ENCODE results near the gene VPS35L. TPM values are rescaled to one million over a fixed set of nuclear protein-coding genes. Genes with fewer than 3 reads are reported as not detected.
A peak's percentile ranks its signal among the peaks of the same experiment; 100 is the strongest.

Gene VPS35L
- total and polyA plus RNA-seq, 2 of the 13 experiments (the other 11 are each of a cell fraction or from before 2014, with no cell fraction given) = 1.4 to 1.6 TPM

DNA sequence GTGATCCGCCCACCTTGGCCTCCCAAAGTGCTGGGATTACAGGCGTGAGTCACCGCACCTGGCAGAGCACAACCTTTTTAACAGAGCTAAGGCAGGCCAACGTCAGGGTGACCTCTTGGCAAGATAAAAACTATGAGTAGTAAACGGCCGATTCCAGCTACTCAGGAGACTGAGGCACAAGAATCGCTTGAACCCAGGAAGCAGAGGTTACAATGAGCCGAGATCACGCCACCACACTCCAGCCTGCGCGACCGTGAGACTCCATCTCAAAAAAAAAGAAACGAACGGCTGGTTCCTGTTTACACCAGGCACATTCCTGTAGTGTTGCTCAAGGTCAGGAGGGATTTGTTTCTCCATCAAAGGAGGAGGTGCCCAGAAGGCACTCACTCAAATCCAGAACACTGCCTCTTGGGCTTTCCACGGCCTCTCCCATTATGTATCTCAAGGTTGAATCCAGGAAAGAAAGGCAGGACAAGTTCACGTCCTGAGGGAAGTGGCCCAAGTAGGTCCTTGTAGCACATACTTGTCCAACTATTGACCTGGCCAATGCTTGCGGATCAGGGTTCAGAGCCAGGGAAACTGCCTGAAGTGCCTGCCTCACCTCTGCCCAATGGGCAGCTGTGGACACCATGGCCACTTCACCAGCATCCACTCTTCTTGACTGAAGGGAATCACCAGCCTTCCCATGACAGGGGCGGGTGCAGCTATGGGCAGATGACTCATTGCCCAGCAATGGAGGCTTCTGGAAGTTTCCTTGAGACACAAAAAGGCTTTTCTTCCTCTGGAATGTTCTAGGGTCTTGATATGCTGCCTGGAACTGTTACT is 149.0 kb downstream of the VPS35L start (continued):
- TF ChIP-seq, protein P1, sequence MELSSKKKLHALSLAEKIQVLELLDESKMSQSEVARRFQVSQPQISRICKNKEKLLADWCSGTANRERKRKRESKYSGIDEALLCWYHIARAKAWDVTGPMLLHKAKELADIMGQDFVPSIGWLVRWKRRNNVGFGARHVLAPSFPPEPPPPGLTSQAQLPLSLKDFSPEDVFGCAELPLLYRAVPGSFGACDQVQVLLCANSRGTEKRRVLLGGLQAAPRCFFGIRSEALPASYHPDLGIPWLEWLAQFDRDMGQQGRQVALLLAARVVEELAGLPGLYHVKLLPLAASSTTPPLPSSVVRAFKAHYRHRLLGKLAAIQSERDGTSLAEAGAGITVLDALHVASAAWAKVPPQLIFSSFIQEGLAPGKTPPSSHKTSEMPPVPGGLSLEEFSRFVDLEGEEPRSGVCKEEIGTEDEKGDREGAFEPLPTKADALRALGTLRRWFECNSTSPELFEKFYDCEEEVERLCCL (CRISPR knock-in tag; IDR thresholded peaks at IDR 0.05; ENCODE audit: borderline replicate concordance) = peak; percentile 32; the same call in 1 of the 2 replicates

DNA sequence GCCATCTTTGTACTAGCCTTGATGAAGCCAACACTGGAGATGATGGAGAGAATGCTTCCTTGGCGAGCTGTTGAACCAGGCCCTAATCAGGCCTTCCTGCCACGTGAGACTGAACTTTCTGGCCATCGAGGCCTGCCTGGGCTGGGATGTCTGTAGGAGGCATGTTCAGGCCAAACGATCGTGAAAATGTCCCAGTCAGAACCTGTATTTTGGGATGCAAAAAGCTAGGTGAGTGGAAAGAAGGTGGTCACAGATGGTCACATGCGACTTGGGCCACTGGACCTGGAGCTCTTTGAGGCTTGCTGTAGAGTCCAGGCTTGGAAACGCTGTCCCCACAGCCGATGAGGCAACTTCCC is 149.6 kb downstream of the VPS35L start:
- ATAC-seq = no peak
- in situ Hi-C loops (cut with HindIII; ENCODE audit: extremely low pct_ligation_motif_present, low pct_unique_long_range_greater_than_20kb) (no loop called here), intact Hi-C loops (cut with micrococcal nuclease; ENCODE audit: unreplicated experiment) (no loop called here)
- peaks cover 2% of the 10 kb centered on the region; the same call in 1 of the 2 replicates for H4K20me1 ChIP-seq (ENCODE audit: insufficient read depth, low read length)
- 96% methylated on average over 8 of the region's 8 CpGs for WGBS (ENCODE audit: low lambda C conversion rate)
- peaks cover 48 to 64% of the 10 kb centered on the region in 2 experiments for H3K36me3 ChIP-seq (replicated peaks in 1 of 2; ENCODE audit: control insufficient read depth in 1 of 2, insufficient read depth in 2 of 2, low read length in 2 of 2)
- BruUV-seq (replicated peaks) = no TSS peak
- DNase-seq (ENCODE audit: low spot score) = no peak
- H3K27ac ChIP-seq (ENCODE audit: extremely low read length, insufficient read depth, low read length) = no peak overlapping the region
- H3K4me3 ChIP-seq (replicated peaks in 1 of 3; ENCODE audit: insufficient read depth in 1 of 3, low read depth in 2 of 3, low read length in 3 of 3) = no peak overlapping the region
- no peak for FAIRE-seq
- H3K9ac ChIP-seq (ENCODE audit: insufficient read depth, low read depth, low read length) = no peak overlapping the region
- no peaks in the 10 kb centered on the region for H3K79me2 ChIP-seq (ENCODE audit: insufficient read depth, low read length)
- H2AFZ ChIP-seq (ENCODE audit: low read length) = no peak overlapping the region
- no peaks in the 10 kb centered on the region for H3K27me3 ChIP-seq (ENCODE audit: control insufficient read depth in 1 of 2, insufficient read depth in 2 of 2, low read length in 2 of 2)
- H3K4me1 ChIP-seq (ENCODE audit: insufficient read depth, low read length) = peaks cover 12% of the 10 kb centered on the region
- no peak overlapping the region for H3K4me2 ChIP-seq (ENCODE audit: low read depth, low read length)
- TF ChIP-seq ZNF615 (CRISPR knock-in tag; IDR thresholded peaks at IDR 0.05; ENCODE audit: borderline replicate concordance) (0 out of 2 replicates have a peak, but pooled peaks have one; percentile 77), ZNF138 (CRISPR knock-in tag; IDR thresholded peaks at IDR 0.05; ENCODE audit: low read depth) (no peak), ZNF329 (CRISPR knock-in tag; IDR thresholded peaks at IDR 0.05; ENCODE audit: low read depth) (no peak), ZNF75D (CRISPR knock-in tag; IDR thresholded peaks at IDR 0.05; ENCODE audit: borderline replicate concordance) (peak; percentile 83; the same call in 1 of the 2 replicates)
- CTCF ChIA-PET (ENCODE audit: low intra/inter-chr PET ratio, low total read pairs) = no interaction called here
- POLR2A ChIA-PET = interaction anchor here (1.0 kb wide), 1 partner anchor 13 kb away, joined by 4 read pairs; the partner anchor contains the start of genes IQCK and KNOP1
- no peaks in the 10 kb centered on the region for H3K9me3 ChIP-seq (ENCODE audit: low read length)

All from HepG2 (cell line).